ENCODE measurements around the gene PEA15. TPM values are rescaled to one million over a fixed set of nuclear protein-coding genes. Genes with fewer than 3 reads are reported as not detected.
A peak's percentile ranks its signal among the peaks of the same experiment; 100 is the strongest.

Gene PEA15
- total RNA-seq, 2 donors from 2014 or later, result 50.4 to 184 TPM

DNA sequence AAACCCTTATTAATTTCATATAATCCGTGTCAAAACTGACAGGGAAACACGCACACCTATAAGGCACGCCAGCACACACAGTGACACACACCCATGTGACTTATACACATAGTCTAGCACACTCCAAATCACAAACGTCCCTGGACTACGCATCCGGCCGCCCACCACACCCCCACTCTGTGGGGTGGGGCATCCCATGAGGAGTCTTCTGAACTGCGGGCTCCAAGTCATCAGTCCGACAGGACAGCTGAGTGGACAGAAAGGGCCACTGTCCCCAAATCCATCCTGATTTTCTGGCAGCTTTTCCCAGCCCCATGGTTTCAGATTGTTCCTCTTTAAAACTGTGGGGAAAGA is 829 bp downstream of the PEA15 start:
- peaks cover 13% of the 10 kb centered on the region for H3K4me1 ChIP-seq (replicated peaks)
- under 1% methylated on average over 9 of the region's 9 CpGs for WGBS
- intact Hi-C loops (cut with DNase I), result loop anchor here (10.0 kb wide), 1 partner anchor 169 kb away; no protein-coding TSS in a partner anchor

DNA sequence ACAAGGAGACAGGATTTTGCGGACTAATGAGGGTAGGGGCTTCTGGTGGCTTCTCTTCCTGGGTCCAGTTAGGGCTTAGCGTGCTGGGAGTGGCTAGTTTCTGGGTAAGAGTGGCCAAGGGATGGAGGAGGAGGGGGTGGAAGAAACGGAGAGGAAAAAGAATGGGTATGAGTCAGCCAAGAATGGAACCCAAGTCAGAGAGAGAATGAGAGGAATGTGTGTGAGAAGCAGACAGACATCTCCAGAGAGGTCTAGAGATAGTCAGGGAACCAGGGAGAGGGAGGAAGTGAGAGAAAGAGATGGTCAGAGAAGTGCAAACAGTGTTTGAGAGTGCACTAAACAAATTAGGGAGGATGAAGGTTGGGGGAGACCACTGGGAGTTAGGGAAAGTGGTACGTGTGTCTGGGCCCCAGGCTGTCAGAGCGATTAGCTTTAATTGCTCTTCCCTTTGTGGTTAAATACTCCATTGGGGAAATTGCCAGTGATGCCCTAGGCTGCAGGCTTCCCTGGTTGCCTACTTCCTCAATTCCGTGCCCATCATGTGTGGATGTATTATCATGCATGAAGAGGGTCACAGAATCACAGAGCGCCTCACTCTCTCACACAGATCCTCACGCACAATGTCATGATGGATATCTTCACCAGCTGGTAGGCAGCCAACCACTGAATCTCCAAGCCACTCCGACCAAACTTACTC is 1.4 kb downstream of the PEA15 start:
- Histone ChIP-seq H3K27me3 (replicated peaks; ENCODE audit: insufficient read depth) (no peaks in the 10 kb centered on the region), H3K9me3 (no peaks in the 10 kb centered on the region), H3K36me3 (no peaks in the 10 kb centered on the region), H3K4me3 (peak overlapping the region; percentile 88 to 91), H3K27ac (peak overlapping the region; percentile 90 to 93), H3K4me1 (replicated peaks) (peaks cover 13% of the 10 kb centered on the region)
- no peak for DNase-seq (ENCODE audit: low spot score)
- TF ChIP-seq, protein P1, sequence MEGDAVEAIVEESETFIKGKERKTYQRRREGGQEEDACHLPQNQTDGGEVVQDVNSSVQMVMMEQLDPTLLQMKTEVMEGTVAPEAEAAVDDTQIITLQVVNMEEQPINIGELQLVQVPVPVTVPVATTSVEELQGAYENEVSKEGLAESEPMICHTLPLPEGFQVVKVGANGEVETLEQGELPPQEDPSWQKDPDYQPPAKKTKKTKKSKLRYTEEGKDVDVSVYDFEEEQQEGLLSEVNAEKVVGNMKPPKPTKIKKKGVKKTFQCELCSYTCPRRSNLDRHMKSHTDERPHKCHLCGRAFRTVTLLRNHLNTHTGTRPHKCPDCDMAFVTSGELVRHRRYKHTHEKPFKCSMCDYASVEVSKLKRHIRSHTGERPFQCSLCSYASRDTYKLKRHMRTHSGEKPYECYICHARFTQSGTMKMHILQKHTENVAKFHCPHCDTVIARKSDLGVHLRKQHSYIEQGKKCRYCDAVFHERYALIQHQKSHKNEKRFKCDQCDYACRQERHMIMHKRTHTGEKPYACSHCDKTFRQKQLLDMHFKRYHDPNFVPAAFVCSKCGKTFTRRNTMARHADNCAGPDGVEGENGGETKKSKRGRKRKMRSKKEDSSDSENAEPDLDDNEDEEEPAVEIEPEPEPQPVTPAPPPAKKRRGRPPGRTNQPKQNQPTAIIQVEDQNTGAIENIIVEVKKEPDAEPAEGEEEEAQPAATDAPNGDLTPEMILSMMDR (IDR thresholded peaks at IDR 0.05), result no peak
- no peak for TF ChIP-seq POLR2A (IDR thresholded peaks at IDR 0.05)
- TF ChIP-seq POLR2AphosphoS5 (IDR thresholded peaks at IDR 0.05), result no peak
- 46% methylated on average over 9 of the region's 9 CpGs for WGBS
- intact Hi-C loops (cut with DNase I), result loop anchor here (10.0 kb wide), 1 partner anchor 168 kb away; no protein-coding TSS in a partner anchor

More for the DNA sequence above, 829 bp downstream of the PEA15 start:
- H3K9me3 ChIP-seq, result no peaks in the 10 kb centered on the region
- peak overlapping the region; percentile 90 to 93 for H3K27ac ChIP-seq
- no peaks in the 10 kb centered on the region for H3K36me3 ChIP-seq
- no peaks in the 10 kb centered on the region for H3K27me3 ChIP-seq (replicated peaks; ENCODE audit: insufficient read depth)
- DNase-seq (ENCODE audit: low spot score), result no peak
- no peak for TF ChIP-seq POLR2AphosphoS5 (IDR thresholded peaks at IDR 0.05)
- TF ChIP-seq, protein P1 (IDR thresholded peaks at IDR 0.05), result no peak
- no peak for TF ChIP-seq POLR2A (IDR thresholded peaks at IDR 0.05)
- peak overlapping the region; percentile 88 to 91 for H3K4me3 ChIP-seq

DNA sequence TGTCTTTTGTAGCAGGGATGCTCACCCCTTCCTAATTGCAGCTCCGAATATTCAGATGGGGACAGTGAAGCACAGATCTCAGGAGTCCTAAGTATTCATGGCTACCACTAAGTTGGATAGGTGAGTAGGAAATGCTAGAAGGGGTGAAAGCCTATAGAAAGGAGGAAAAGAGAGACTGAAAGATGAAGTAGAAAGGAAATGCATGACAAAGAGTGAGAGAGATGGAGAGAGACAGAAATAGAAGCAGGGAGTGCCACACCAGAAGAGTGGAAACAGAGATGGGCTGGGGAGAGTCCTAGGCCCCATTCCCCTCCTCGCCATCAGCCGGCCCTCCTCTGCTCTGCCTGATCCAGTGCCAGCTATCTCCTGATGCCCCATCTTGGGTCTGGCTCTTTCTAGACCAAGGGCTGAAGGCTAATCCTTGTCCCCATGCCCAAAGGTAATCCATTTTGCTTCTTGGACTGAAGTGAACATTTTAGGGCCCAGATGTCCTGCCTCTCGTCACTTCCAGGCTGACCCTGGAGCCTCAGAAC is 2.0 kb downstream of the PEA15 start:
- peaks cover 13% of the 10 kb centered on the region for H3K4me1 ChIP-seq (replicated peaks)
- intact Hi-C loops (cut with DNase I), result loop anchor here (10.0 kb wide), 1 partner anchor 168 kb away; no protein-coding TSS in a partner anchor

DNA sequence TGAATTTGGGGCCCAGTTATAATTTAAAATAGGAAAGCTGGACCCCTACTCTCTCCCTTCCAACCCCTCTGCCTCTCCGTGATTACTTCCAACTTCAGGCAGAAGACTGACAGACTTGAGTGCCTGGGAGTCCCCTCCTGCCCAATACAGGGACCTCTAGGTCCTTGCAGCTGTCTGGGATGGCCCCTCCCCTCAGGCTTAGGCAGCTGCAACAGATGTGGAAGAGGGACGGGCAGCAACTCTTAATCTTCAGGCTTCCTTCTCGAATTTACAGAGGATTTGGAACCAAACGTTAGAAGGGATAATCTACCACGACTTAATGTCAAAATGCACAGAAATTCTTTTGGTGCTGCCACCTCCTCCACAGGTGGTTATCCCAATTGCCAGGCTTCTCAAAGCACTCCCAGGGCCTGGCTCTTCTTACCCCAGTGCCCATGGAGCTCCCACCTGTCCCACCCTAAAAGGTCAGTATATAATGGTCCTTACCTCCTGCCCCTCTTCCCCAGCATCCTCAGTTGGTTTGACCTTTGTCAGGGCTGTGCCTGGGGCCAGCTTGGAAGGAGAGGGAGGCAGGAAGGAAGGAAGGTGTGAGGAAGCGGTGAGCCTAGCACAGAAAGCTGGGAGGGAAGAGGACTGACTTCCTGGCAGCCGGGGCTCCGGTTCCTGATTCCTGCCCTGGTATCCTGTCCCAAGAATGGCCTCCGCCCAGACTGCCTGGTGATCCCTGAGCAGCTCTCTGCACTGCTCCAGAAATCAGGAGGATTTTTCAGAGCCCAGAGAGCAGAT is 2.8 kb downstream of the PEA15 start:
- Histone ChIP-seq H3K4me1 (replicated peaks) (peaks cover 13% of the 10 kb centered on the region), H3K27me3 (replicated peaks; ENCODE audit: insufficient read depth) (no peaks in the 10 kb centered on the region), H3K27ac (no peak overlapping the region), H3K9me3 (no peaks in the 10 kb centered on the region), H3K4me3 (no peak overlapping the region), H3K36me3 (peaks cover under 1 to 4% of the 10 kb centered on the region in 2 donors)
- WGBS, result 63% methylated on average over 9 of the region's 9 CpGs
- intact Hi-C loops (cut with DNase I), result loop anchor here (10.0 kb wide), 1 partner anchor 167 kb away; no protein-coding TSS in a partner anchor
- no peak for TF ChIP-seq POLR2A (IDR thresholded peaks at IDR 0.05)
- TF ChIP-seq POLR2AphosphoS5 (IDR thresholded peaks at IDR 0.05), result no peak
- TF ChIP-seq, protein P1 (IDR thresholded peaks at IDR 0.05), result no peak
- DNase-seq (ENCODE audit: low spot score), result no peak

More for the DNA sequence above, 2.0 kb downstream of the PEA15 start:
- H3K9me3 ChIP-seq, result no peaks in the 10 kb centered on the region
- no peak overlapping the region for H3K4me3 ChIP-seq
- no peaks in the 10 kb centered on the region for H3K27me3 ChIP-seq (replicated peaks; ENCODE audit: insufficient read depth)
- peaks cover 0 to 2% of the 10 kb centered on the region in 2 donors for H3K36me3 ChIP-seq
- H3K27ac ChIP-seq, result no peak overlapping the region
- no peak for DNase-seq (ENCODE audit: low spot score)
- WGBS, result 87% methylated on average over 4 of the region's 4 CpGs
- no peak for TF ChIP-seq POLR2AphosphoS5 (IDR thresholded peaks at IDR 0.05)
- TF ChIP-seq POLR2A (IDR thresholded peaks at IDR 0.05), result no peak
- TF ChIP-seq, protein P1 (IDR thresholded peaks at IDR 0.05), result no peak

Data from prostate gland (tissue), 2 donors.